NOMO-1 (cell line): ENCODE results near the gene CPAMD8.
"Not testable (repeated sequence)": the region's sequence is repeated elsewhere in the genome, so short reads cannot be mapped to it uniquely, and the experiment has no call there.

Source experiments
- DNase-seq, 2 experiments: peaks; one replicate each; lab custom pipeline; 2025; ENCODE audit not compliant: unreplicated experiment in 2 of 2; lab: John Stamatoyannopoulos, UW

CPAMD8 gene

DNA sequence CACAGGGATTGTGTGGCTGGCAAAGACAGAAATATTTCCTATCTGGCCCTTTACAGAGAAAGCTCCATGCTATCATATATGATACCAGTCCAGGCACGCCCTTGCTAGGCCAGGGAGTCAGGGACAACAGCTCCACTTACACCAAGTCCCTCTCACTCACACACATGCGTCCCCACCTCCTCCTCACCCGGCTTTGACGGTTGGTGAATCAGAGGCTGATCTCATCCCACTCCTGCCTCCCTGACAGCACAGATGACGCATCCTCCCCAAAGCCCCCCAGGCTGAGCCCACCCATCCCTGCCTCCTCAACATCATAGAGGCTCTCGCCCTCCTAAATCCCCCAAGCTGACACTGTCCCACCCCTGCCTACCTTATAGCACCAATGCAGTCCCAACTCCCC lies 75.1 kb downstream of the CPAMD8 start:
- DNase-seq, result no peak

DNA sequence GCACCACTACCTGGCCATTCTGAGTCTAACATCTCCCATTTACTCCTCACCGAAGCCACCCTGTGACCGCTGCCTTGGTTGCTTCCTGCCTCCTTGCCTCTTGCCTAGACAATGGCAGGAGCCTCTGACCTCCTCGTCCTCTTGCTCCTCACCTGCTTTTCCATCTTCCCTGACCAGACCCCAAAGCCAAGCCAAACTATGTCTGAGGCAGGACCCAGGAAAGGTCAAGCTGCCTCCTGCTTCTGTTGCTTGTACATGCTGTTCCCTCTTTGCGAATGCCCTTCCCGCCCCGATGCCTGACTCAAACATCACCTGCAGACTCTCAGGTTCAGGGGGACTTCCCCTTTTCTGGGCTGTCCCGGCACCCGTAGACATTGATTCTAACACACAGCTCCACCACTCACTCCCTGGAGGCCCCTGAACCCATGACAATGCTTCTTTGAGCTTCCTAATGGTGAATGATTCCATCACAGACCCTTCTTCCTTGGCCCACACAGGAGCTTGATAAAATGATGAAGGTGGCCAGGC lies 77.0 kb downstream of the CPAMD8 start:
- no peak for DNase-seq

DNA sequence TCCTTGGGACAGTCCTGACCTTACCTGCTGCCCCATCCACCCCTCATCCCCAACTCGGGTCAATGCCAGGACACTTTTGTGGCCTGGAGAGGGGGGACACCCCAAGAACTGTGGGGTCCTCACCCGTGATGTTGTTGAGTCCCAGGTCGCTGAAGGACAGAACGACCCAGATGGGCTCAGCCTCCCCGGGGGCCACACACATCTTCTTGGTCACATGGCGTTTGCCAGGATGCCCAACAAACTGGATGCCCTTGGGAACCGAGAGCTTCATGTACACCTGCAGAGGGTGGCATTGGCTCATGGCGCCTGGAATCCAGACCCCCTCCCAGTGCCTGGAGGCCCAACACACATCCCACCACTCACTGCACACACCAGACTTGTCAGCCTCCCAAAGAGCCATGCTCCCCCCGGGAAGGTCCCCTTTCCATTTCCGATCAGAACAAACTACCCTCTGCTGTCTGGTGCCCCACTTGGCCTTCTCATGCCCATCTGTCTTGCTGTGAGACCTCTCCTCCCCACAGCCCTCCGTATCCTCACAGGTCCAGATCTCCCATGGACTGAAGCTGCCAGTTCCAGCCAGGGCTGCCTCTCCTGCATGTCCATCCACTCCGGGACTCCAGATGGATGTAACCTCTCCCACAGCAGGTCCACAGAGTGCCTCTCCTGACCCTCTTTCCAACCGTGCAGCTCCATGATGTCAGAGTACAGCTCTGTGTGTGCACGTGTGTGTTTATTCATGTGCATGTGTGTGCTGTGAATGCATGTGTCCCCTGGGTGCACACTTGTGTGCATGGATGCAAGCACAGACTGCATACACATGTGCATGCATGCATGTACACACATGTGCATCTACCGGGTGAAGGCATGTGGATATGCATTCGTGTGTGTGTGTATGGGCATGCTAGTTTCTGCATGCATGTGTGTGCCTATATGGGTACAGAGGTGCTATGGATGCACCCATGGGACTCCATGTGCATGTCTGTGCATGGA lies 79.4 kb downstream of the CPAMD8 start:
- no peak for DNase-seq

DNA sequence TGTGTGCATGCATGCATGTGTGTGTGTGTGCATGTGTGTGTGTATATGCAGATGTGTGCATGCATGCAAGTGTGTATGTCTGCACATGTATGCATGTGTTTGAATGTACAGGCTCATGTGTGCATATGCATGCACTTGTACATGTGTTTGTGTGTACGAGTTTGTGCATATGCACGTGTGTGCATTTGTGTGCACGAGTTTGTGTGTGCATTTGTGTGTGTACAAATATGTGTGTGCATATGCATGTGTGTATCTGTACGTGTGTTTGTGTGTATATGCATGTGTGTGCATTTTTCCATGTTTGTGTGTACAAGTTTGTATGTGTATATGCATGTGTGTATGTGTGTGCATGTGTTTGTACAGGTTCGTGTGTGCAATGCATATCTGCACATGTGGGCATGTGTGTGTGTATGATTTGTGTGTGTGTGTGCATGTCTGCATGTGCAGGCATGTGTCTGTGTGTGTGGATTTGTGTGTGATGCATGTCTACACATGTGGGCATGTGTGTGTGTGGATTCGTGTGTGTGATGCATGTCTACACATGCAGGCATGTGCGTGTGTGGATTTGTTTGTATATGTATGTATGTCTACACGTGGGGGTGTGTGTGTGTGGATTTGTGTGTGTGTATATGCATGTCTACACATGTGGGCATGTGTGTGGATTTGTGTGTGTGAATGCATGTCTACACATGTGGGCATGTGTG lies 80.7 kb downstream of the CPAMD8 start:
- no peak for DNase-seq

DNA sequence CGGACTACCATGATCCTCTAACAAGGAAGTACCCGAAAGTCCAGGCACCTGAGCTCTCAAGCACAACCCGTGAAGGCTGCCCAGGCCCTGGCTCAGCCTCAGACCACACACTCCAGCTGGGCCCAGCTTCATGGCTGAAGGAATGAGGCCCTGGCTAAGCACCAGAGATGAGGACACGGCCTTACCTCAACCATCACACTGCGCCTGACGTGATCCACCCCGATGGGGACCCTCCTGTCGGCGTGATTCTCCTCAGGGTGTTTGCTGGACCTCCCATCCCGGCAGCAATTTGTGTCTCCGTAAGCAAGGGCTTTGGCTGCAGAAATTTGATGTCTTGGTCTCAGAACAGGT lies 81.3 kb downstream of the CPAMD8 start:
- no peak for DNase-seq

DNA sequence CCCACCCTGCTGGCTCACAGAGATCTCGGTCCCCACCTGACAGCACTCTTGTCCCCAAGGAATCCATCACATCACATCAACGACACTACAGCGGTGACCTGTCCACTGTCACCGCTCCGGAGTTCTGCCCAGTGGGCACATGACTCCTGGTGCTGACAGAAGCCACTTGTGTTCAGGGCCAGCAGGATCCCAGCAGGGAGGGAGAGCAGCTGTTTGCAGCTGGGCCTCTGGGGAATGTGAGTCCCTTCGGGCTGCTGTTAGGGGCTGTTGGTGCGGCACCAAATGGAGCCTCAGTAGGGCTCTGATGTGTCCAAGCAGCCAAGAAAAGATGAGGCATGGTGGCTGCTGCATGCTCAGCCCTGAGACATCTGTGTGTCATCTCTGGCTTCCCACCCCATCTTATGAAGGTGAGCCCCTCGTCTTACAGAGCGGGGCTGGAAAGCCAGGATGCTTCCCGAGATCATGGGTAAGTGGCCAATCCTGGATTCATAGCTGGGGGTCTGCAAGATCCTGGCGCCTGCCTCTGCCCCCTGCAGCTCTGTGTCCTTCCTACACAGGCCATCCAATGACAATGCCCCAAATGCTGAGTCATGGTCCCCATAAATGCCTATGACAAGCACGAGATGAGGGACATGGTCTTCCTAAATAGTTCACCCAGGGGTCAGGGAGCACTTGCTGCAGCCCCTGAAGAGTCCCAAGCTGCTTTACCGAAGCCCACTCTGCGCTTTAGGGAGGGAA lies 81.8 kb downstream of the CPAMD8 start:
- DNase-seq, result no peak

DNA sequence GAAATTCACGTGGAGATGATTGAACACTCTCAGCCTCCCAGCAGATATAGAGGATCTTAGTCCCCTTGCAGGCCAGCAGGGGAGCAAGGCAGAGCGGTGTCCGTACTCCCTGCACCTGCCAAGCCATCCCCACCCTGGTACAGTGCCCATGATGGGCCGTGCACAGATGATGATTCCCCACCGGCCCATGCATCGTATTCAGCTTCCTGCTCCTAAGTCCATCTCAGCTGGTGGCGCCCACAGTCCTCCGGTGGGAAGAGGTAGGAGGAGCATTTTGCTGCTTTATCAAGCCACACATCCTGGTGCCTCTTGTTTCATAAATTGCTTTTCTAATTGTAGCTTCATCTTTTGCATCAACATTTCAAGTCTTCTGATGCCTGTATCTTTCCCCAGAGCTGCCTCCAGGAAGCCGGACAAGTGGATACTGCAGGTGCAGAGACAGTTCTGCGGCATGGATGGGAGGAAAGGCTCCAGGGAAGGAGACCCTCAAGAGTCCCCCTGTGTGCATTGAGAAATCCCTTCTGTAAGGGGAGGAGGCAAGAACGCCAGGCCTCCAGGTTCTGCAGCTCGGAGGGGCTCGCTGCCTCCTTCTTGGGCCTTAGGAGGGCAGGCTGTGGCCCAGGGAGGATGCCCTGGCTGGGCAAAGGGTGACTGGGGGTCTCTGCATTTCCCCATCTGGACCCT lies 82.5 kb downstream of the CPAMD8 start:
- DNase-seq, result no peak

DNA sequence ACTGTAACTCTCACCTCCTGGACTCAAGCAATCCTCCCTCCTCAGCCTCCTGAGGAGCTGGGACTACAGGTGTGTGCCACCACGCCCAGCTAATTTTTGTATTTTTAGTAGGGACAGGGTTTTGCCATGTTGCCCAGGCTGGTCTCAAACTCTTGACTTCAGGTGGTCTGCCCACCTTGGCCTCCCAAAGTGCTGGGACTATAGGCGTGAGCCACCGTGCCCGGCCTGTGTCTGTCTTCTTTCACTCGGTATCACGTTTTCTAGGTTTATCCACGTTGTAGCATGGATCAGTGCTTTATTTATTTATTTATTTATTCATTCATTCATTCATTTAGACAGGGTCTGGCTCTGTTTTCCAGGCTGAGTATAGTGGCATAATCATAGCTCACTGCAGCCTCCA lies 83.5 kb downstream of the CPAMD8 start:
- DNase-seq, result not testable (repeated sequence)

DNA sequence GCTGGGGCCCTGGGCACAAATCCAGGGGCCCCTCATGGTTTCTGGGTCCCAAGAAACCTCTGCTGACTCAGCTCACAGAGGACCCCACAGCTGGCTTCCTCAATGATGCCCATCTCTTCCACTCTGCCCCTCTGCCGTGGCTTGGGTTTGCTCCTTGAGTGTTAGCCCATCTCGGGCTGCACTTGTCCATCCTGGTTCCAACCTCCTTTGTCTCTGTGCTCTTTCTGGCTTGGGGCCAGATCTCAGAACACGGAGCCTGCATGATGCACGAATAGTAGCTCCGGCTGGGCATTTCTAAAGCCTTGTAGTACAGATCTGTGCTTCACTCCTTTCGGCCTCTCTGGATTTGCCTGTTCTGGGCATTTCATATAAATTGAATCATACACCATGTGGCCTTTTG lies 84.0 kb downstream of the CPAMD8 start:
- DNase-seq, result no peak

DNA sequence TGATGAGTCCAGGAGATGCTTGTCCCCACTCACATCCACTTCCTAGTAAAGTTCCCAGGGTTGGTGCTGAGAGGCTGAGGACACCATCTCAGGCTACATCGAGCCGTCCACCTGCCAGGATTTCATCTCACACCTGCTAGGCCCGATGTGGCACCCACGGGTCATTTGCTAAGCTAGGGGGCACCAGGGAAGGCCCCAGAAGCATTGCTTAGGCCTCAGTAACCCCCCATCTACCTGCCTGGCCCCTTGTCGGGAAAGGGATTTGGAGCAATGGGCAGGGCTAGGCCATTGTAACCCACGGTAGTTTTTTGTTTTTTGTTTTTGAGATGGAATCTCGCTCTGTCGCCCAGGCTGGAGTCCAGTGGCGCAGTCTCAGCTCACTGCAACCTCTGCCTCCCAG lies 86.0 kb downstream of the CPAMD8 start:
- DNase-seq, result no peak

DNA sequence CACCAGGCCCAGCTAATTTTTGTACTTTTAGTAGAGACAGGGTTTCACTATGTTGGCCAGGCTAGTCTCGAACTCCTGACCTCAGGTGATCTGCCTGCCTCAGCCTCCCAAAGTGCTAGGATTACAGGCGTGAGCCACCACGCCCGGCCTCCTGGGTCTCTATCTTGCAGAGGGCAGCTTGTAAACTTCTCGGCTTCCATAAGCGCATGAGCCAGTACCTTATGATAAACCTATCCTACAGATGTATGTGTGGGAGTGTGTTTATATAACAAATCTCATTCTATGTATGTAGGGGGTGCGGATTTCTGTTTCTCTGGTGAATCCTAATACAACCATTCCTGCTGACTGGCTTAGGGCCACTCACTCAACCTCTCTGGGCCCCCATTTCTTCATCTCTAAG lies 86.5 kb downstream of the CPAMD8 start:
- not testable (repeated sequence) for DNase-seq

DNA sequence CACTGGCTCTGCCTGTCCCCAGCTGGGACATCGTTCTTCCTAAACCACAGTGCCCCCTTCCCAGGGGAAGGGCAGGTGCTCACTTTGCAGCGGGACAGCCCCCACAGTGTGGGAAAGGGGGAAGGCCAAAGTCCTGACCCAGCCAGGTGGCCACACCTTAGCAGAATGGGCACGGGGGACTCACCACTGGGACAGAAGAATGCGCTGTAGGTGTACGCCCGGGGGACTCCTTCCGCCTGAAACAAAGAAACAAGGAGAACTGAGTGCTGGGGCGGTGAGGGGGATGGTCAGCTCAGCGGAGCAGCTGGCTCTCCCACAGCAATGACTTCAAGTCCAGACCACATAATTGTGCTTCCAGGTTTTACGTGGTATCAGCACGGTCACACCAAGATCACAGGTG lies 88.4 kb downstream of the CPAMD8 start:
- no peak for DNase-seq

DNA sequence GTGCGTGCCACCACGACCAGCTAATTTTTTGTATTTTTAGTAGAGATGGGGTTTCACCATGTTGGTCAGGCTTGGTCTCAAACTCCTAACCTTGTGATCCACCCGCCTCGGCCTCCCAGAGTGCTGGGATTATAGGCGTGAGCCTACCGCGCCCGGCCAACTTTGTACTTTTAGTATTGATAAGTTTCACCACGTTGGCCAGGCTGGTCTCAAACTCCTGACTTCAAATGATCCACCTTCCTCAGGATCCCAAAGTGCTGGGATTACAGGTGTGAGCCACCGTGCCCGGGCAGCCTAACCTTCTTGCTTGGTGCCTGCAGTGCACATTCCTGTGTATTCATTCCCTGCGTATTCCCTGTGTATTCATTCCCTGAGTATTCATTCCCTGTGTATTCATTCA lies 88.8 kb downstream of the CPAMD8 start:
- not testable (repeated sequence) for DNase-seq

DNA sequence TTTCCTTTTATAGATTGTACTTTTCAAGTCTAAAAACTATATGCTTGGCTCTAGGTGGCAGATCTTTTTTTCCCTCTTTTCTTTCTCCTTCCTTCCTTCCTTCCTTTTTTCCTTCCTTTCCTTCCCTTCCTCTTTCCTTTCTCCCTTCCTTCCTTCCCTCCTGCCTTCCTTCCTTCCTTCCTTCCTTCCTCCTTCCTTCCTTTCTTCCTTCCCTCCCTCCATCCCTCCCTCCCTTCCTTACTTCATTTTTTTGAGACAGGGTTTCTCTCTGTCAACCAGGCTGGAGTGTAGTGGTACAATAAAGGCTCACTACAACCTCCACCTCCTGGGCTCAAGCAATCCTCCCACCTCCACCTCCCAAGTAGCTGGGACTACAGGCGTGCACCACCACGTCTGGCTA lies 89.7 kb downstream of the CPAMD8 start:
- DNase-seq, result no peak

DNA sequence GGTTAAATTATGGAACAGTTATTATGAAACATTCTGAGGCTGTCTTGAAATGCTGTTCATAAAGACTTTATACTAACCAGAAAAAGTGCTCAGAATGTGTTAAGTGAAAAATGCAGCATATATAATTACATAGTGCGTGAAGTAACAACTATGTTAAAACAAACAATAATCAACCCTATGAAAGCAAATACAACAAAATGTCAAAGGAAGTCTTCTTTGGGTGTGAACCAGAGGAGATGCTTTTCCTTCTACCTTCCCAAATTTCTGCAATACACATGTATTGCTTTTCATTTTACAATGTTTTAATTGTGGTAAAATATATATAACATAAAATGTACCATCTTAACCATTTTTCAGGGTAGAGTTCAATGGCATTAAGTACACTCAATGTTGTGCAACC lies 92.1 kb downstream of the CPAMD8 start:
- no peak for DNase-seq

DNA sequence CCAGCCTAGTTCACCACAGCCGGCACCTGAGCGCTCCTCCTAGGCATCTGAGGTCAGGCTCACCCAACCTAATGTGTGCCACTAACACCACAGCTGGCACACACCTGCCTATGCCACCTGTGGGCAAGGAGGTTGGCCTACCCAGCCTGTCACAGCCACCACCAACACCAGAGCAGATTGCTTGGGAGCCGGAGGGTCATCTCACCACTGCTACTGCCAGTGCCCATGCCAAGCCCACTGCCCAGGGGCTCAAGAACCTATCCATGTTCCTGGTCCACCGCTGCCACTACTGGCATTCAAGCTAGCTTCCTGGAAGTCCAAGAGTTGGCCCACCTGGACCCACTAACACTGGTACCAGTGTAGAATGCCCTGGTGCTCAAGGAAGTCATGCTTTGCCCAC lies 95.3 kb downstream of the CPAMD8 start:
- no peak for DNase-seq

DNA sequence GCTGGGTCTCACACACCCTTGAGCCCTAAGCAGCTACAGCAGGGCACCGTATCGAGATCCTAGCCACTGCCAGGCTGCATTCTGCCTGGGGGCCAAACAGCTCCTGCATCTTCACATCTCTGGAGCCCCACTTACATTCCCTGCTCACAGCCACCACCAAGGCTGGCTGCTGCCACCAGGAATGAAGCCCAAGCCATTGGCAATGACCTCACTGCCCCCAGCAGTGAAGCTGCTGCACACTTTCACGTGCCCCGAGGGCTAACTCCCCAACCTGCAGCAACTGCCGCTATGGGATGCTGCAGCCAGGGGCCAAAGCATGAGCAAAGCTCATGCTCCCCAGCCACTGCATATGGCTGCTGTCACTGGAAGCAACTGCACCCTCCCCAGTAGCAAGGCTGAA lies 95.9 kb downstream of the CPAMD8 start:
- DNase-seq, result no peak

DNA sequence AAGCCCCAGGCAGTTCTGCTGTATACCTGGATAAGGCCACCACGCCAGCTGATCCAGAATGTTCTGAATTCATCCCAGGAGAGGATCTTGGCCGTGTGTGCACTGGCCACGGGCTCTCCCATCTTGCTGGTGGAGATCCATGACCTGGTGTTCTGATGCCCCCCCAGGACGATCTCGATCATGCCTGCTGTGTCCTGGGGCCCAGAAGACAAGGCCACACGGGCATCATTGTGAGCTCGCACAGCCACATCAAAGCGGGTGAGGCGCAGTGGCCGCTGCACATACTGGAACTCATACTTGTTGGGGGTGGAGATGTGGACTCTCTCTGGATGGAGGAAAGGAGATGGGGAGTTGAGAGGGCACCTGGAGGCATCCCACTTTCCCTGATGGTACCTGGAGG lies 97.7 kb downstream of the CPAMD8 start:
- DNase-seq, result no peak

DNA sequence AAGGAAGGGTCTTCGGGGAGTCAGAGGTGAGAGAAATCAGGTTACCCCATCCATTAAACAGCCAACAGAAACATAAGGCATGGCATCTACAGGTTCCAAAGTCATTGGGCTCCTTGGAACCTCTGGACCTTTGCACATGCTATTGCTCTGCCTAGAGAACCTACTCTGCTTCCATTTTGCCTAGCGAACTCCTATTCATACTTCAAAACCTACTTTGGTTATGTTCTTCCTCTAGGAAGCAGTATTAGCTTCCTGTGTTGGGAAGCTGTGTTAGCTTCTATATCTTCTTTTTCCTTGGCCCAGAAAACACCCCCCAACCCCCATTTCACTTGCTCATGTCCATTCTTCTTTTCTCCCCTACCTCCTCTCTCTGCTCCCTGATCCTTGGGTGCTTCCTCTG lies 98.3 kb downstream of the CPAMD8 start:
- no peak for DNase-seq

DNA sequence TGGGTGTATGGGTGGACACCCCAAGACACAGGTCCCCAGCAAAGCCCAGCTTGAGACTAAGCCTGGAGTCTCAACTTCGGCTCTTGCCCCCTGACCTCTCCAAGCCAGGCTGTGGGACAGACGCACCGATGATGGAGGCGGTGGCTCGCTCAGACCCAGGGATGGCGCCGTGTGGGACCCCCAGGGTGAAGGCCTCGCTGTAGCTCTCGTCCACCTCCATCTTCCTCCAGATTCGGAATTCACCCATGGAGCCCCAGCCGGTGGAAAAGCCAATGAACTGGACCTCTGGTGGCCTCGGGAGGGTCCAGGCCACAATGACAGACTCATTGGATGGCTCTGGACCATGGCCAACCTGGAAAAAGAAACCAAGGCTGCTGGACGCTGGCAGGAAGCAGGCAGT lies 98.7 kb downstream of the CPAMD8 start:
- no peak for DNase-seq

DNA sequence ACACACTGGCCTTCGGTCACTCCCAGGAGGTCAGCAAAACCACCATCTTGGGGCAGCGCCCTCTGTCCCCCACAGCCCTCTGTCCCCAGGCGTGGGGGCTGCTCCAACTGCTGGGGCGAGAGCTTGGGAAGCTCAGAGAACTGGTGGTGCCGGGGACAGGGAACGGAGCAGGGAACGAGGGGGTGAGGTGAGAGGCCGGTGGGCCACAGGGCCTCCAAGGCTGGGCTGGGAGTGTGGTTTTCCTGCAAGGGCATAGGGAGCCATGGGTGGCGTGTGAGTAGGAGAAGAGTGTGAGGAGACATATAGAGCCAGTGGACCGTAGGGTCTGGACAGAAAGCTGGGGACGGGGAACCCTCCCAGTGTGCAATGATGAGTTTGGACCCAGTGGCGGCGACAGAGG lies 103.7 kb downstream of the CPAMD8 start:
- DNase-seq, result no peak
